Astrocyte of the hippocampus (primary cell): ENCODE measurements around the gene LINS1.

Experiments used
- DNase-seq: peaks from one replicate; pipeline ENCODE4 v3.0.0; 2011; ENCODE audit warnings: low read depth, low spot score

Gene LINS1

DNA sequence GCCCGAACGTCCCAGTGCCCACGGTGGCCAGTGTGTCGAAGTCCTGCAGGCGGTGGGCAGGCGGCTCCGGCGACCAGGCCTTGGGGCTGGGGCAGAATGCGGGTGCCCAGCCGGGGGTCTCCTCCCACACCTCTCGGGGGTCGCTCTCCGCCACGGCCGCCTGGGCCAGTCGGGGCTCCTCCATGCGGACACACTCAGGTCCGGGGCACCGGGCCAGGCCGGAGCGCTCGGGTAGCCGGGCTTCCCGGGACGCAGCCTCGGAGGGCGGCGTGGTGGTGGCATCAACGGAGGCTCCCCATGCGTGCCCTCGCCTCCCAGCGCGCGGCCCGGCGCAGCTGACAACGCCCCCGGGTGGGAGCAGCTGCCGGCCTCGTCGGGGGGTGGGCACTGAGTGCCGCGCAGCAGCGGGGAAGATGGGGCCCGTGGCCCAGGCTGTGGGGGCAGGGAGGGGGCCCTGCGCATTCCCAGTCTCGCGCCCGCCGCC lies 43.2 kb downstream of the LINS1 start:
- DNase-seq: no peak

DNA sequence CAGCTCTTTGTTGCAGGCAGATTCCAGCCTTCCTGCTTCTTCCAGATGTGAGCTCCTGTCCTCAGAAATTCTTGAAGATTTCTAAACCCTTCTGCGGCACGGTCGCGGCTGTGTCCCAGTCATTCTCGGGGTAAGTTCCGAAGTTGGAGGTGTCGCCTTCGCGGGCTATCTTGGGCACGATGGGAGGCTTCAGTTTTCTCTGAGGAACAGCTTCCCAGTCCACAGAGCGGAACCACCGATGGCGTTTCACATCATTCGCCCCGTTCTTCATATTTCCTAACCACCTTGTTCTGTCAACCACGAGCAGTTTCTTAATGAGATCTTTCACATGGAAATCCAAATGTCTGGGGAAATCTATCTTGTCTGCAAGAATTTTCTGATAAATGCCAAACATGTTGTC lies 48.5 kb downstream of the LINS1 start:
- DNase-seq: no peak

GRCh38 chr15:100547961-100548360 lies 54.0 kb downstream of the LINS1 start:
- no peak for DNase-seq

DNA sequence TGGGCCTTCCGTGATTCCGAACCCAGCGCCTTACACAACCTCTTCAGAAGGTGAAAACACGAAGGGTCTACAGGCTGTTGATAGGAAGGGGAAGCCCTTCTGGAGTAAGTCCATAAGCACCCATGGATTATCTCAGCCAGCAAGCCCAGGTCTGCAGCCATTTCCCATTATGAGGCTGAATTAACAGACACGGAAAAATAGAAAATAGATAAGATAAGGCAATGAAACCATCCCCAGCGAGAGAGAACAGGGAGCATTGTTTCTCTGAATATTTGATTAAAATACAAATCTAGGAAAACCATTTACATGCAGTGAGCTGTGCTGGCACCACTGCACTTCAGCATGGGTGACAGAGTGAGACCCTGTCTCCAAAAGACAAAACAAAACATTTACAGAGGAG lies 57.0 kb downstream of the LINS1 start:
- no peak for DNase-seq

DNA sequence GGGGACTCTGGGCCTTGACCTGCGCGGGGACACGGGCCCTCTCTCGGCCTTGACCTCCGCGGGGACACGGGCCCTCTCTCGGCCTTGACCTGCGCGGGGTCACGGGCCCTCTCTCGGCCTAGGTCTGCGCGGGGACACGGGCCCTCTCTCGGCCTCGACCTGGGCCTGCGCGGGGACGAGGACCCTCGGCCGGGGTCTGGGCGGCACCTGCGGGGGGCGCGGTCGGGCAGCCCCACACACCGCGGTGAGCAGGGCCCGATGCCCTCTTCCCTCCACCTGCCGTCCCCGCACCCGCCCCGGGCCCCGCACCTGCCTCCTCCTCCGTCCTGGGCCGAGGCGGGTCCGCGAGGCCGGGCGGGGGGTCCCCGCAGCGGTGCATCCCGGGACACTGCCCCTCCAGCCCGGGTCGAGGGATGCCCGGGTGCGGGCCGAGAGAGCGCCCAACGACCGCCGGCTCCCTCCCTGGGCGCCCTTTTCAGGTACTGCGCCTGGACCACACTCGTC lies 57.6 kb downstream of the LINS1 start:
- no peak for DNase-seq

- DNase-seq: no peak
Observed at GRCh38 chr15:100542290-100542689, 59.7 kb downstream of the LINS1 start.

- DNase-seq: no peak
Observed at GRCh38 chr15:100537331-100537730, 64.7 kb downstream of the LINS1 start.

GRCh38 chr15:100536733-100537132 lies 65.3 kb downstream of the LINS1 start:
- no peak for DNase-seq

- DNase-seq: no peak
Observed at GRCh38 chr15:100533886-100534285, 68.1 kb downstream of the LINS1 start.

DNA sequence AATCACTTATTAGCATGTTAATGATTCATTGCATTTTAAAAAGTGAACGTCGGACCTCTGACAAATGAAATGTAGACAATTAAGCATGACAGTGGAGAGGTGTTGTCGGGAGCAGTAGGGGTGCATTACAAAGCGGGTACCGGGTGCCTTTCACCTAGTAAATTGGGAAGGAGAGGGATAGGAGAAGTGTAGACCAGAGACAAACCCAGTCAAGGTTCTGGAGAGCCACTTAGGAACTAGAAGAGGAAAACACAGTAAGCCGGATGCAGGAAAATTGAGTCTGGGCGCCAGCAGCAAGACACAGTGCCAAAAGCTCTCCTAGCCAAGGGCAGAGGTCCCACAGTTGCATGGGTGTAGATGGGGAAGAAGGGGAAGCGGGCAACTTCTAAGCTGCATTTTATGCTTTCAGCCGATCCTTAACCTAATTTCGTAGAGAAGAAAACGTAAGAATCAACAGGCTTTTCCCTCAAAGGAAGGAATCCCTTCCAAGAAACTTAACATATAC lies 70.1 kb downstream of the LINS1 start:
- no peak for DNase-seq

GRCh38 chr15:100531204-100531603 lies 70.8 kb downstream of the LINS1 start:
- DNase-seq: no peak

DNA sequence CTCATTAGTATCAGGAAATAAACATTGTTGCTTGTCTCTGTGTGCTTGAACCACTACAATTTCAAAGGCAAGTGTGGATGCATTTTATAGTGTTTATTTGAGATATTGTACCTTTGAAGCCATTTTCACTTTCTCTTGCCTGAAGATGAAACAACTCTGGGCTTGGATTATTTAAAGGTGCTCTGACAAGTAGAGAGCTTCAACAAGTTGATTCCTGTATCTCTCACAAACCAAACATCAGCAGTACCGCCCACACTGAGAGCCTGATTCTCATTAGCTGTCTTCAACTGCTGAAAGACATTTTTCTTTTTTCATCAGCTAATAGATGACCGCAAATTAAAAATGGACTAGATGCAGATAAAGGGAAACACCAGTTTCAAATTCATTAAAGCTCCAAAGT lies 72.4 kb downstream of the LINS1 start:
- no peak for DNase-seq

GRCh38 chr15:100528833-100529428 lies 73.1 kb downstream of the LINS1 start, which contains the start of gene CERS3:
CERS3 (minus strand) TSS chr15:100528950; CDS start chr15:100501849, 27,101 bp downstream.
- no peak for DNase-seq

GRCh38 chr15:100526027-100526481 lies 75.9 kb downstream of the LINS1 start:
- peak; percentile 57 for DNase-seq

GRCh38 chr15:100525436-100525835 lies 76.5 kb downstream of the LINS1 start:
- no peak for DNase-seq

DNA sequence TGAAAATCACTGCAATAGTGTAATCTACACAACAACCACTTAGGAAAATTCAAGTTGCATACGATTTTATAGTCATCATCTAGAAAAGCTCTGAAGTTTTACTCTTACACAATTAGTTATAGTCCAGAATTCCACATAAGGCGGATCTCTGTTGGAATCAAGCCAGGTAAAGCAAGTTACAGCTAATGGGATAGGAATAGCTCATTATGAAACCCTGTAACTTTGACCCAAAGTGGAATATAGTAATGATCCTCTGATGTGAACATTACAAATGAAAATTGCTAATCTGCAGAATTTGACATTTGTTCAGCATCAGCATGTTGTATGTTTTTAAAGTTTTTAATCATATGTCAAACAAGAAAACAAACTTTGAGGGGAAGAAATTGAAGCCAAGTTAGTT lies 77.7 kb downstream of the LINS1 start:
- DNase-seq: no peak

DNA sequence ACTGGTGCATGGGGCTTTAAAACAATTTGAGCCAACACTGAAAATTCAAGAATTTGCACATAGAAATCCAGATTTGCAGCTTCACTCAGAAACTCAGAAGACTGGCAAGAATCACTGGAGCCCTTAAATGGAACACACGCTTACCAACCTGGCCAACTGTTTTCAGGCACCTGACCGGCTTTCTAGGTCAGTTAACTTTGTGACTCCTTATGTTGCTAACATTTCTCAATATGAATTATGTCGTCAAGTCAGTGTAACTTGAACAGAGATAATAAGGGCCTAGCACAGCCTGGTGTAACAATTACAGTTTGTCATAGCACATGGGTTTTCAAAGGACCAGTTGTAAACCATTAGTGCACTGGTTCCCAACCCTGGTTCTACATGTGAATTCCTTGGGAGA lies 80.1 kb downstream of the LINS1 start:
- DNase-seq: no peak

DNA sequence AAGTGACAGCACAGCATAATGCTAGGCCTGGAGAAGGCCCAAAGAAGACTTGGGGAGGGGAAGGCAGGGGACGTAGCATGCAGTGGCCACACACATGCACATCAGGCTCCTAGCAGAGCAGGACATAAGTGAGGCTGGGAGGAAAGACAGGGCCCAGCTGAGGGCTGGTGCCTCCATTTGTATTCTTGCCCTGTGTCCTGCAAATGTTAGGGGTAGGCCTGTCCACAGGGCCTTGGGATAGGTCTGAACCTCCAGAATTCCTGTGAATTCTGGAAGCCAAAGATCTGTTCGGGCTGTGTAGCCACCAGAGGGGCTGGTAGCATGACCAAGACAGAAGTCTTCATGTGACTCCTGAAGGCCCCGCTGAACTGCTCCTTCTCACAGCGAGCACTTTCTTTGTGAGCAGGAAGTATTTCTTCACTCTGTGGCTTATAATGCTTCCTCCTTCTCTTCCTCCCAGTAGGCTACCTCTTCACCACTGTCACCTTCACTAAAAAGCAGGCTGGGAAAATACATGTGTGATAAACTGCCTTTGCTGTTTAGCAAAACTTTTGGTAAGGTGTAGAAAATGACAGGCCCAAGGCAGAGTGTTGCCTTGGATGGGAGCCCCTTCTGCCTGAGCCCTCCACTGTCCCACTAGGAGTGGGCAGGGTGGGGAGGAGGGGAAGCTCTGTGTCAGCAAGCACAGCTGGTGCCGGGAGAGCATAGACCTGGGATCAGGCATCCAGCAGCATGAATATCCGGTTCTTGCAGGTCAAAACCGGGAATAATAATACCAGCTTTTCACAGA lies 81.7 kb downstream of the LINS1 start:
- no peak for DNase-seq

DNA sequence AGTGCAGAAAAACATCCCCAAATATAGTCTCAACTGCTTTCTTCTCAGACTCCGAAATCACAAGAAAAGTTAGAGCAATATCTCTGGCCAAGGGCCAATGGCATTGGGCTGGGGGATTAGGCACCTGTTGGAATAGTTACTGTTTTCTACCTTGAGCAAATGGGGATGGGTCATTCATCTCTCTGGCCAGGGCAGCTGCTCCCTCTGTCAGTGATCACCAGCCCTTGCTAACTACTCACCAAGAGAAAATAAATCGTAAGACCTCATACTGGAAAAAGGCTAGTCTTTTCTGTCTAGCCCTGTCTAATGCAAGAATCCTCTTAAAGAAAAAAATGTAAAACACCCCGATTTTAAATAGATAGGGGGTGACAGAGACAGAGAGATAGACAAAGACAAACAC lies 84.1 kb downstream of the LINS1 start:
- DNase-seq: no peak
